GM10266 (cell line): ENCODE measurements around the gene RTP3.

Experiments used
- DNase-seq: peaks from one replicate; pipeline ENCODE4 v3.0.0; 2012; ENCODE audit errors: extremely low spot score
- TF ChIP-seq, protein P1 (sequence below): IDR thresholded peaks from 2 replicates; pipeline ENCODE4 v1.5.1; 2012; ENCODE audit warnings: mild to moderate bottlenecking, low read depth; ENCODE audit not compliant: control insufficient read depth, insufficient read depth; ENCODE audit errors: missing control alignments

RTP3 gene

DNA sequence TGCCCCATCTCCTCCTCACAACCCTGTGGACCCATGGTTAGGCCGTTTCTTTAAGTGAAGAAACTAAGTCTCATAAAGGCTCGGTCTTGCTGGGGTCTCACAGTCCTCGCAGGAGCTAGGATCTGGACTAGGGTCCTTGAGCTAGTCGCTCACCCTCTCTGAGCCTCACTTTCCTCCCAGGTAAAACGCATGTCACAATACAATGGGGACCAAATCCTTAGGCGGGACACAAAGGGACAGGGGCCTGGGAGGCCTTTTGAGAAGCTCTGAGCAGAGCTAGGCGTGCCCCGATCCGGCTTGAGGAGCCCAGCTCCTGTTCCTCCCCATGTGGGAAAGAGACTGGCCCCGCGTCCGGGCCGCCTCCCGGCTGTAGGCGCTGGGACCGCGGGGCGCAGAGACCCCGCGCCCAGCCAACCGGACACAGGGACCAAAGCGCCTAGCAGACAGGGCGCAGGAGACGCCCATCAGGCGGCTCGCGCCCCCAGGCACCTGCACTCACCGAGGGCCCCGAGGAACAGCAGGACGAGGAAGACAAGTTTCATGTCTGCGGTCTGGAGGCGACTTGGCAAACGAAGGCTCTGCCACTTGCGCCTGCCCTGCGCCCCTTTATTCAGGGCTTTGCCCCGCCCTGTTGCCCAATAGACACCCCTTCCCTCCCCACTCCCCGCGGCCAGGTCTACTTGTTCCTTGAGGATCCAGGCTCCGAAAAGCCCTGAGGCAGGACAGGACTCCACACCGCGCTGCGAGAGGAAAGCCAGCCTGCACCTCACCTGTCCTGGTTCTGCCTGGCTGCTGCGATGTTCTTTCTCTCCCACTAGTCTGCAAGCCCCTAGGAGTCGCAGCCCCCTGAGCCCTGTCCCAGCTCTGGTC, 33.2 kb upstream of the RTP3 start, which contains the start of gene LTF:
Gene LTF, minus strand, starts transcription at position 580 of the 870 bp plus-strand sequence. Its CDS starts 38 bp downstream, at position 542.
- DNase-seq, result no peak
- TF ChIP-seq, protein P1, sequence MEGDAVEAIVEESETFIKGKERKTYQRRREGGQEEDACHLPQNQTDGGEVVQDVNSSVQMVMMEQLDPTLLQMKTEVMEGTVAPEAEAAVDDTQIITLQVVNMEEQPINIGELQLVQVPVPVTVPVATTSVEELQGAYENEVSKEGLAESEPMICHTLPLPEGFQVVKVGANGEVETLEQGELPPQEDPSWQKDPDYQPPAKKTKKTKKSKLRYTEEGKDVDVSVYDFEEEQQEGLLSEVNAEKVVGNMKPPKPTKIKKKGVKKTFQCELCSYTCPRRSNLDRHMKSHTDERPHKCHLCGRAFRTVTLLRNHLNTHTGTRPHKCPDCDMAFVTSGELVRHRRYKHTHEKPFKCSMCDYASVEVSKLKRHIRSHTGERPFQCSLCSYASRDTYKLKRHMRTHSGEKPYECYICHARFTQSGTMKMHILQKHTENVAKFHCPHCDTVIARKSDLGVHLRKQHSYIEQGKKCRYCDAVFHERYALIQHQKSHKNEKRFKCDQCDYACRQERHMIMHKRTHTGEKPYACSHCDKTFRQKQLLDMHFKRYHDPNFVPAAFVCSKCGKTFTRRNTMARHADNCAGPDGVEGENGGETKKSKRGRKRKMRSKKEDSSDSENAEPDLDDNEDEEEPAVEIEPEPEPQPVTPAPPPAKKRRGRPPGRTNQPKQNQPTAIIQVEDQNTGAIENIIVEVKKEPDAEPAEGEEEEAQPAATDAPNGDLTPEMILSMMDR, result no peak

DNA sequence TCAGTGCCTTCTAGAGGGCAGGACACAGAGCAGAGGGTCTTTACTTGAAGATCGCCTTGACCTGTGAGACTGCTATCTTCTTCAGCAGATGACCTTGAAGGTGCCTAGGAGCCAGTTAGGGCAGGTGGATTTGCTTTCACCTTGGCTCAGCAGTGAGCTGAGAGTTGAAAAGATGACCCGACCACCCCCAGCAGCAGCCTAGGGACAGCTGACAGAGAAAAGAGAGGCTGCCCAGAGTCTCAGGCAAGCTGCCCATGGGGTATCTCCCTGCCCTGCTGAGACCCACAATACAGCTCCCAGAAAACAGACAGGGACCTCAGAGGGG, 32.6 kb upstream of the RTP3 start:
- TF ChIP-seq, protein P1, result no peak
- no peak for DNase-seq

DNA sequence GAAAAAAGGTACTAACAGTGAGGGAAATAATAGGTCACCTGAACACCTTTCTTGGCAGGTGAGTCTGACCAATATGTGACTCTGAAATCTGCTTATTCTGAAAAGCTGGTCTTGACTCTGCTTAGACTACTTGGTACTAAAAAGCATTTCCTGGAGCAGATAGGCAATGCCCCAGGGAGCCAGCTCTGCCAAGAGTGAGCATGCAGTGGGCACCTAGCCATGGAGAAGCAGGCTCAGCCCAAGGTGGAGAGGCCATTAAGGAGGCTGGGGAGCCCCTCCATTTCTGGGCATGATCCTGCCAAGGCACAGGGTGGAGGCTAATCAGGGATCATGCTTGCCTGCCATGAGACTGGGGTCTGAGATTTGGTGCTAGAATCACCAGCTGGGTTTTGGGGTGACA, 31.5 kb upstream of the RTP3 start:
- TF ChIP-seq, protein P1, result no peak
- DNase-seq, result no peak

DNA sequence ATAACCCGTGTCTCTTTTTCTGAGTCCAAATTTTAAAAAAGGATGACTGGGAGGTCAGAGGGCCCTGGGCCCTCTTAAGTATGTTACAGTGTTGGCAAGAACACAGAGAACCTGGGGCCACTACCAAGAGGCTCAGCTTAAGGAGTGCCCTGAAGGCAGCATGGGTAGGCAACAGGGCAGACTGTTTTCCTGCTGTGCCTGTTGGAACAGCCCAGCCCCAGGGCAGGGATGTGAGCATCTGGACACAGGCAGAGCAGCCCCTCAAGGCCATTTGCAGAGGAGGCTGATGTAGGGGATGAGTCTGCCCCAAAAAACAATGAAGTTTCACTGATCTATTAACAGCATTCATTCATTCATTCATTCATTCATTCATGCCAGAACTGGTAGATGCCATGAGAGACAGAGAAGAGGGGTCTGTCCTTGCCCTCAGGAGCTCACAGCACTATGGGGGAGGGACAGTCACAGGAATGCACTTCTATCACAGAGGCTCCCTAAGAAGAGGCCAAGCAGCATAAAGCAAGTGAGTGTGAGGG, 30.8 kb upstream of the RTP3 start:
- TF ChIP-seq, protein P1, result no peak
- no peak for DNase-seq

DNA sequence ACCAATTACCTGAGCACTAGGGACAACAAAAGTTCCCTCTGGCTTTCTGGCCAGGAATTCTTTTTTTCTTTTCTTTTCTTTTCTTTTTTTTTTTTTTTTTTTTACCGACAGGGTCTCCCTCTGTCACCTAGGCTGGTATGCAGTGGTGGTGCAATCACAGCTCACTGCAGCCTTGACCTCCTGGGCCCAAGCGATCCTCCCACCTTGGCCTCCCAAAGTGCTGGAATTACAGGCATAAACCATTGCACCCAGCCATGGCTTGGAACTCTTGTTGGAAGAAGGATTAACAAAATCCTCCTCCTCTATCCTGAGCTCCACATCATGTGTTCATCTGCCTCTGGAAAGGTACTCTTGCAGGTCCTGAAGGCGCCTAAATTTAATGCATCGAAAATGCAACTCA, 30.2 kb upstream of the RTP3 start:
- DNase-seq, result no peak
- TF ChIP-seq, protein P1, result no peak

DNA sequence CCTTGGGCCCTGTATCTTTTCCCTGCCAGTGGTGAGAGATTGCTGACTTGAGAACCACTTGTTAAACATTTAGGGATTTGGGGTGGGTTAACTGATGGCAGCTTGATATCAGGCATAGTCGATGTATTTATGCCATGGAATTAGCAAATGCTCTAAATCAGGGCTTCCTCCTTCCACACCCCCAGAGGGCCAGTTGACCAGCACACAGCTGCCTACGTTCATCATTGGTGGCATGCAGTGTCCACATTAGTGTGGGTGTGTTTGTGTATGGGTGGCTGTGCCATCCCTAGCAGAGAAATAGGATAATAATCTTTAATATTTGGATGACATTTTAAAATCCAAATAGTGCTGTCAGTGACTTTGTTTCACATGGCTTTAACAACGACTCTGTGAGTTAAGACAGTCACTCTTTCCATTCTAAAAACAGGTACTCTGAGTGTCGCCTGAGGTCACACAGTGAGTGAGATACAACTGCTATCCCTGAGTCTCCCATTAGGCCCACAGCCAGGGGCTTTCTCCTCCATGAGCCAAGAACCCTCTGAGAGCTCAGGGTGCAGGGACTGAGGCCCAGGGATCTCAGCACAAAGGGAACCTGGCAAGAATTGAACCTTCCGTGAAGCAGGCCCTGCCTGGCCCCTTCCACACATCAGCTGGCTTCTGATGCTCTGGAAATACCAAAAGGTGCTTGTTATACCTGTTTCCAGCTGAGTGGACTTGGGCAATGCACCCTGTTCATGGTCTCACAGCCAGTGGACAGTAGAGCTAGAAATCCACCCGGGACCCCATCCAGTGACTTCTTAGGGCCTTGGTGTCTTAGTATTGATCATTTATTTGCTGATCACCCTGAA, 28.8 kb upstream of the RTP3 start:
- TF ChIP-seq, protein P1, result no peak
- DNase-seq, result no peak
